HCT116 (cell line): ENCODE data around the gene UBL5.

ENCODE experiments used
- CEBPB ChIP-seq: IDR thresholded peaks from 2 replicates; pipeline ENCODE4 v1.6.1; 2012; ENCODE audit warnings: low read depth
- EGR1 ChIP-seq: IDR thresholded peaks from 2 replicates; pipeline ENCODE4 v1.6.1; 2012; ENCODE audit warnings: low read depth
- POLR2A ChIP-seq: IDR thresholded peaks from 2 replicates; pipeline ENCODE4 v1.7.0; 2011; ENCODE audit warnings: borderline replicate concordance; ENCODE audit not compliant: insufficient read depth, insufficient read length; ENCODE audit errors: extremely low read depth
- POLR2AphosphoS5 ChIP-seq: IDR thresholded peaks from 2 replicates; pipeline ENCODE4 v1.6.1; 2011; ENCODE audit warnings: mild to moderate bottlenecking, low read depth, low read length, moderate library complexity
- ZNF274 ChIP-seq: fragments of 200-500 bp; sonication (Bioruptor generic); IDR thresholded peaks from 2 replicates; pipeline ENCODE4 v1.6.1; 2014; ENCODE audit warnings: mild to moderate bottlenecking, low read depth, low read length, inconsistent platforms
- TF ChIP-seq, protein P1 (sequence below), 3 experiments: fragments of 200-600 bp in 1 of 3; sonication (generic) in 1 of 3; IDR thresholded peaks in 2 of 3; conservative IDR thresholded peaks in 1 of 3; 2 replicates each; pipeline ENCODE4 v1.5.1; 2012 to 2017; ENCODE audit warnings: low read depth in 2 of 3, low read length in 2 of 3, antibody characterized with exemption in 1 of 3, borderline replicate concordance in 1 of 3, control low read depth in 1 of 3, mild to moderate bottlenecking in 1 of 3, mixed read lengths in 1 of 3, mixed run types in 1 of 3, moderate library complexity in 1 of 3; ENCODE audit not compliant: insufficient read depth in 1 of 3

DNA sequence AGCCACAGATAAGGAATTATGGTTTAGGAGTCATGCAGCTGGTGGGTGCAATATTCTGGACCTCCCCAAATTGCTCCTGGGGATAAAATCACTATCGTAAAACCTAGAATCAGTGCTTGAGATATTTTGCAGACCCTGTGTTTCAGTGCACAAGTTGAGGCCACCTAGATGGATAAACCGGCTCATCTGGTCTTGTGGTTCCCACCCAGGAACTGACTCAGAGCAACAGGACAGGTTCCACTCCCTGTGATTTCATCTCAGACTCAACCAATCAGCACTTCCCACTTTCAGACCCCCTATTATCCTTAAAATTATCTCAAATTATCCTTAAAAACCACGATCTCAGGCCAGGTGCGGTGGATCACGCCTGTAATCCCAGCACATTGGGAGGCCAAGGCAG is 29.8 kb upstream of the UBL5 start:
- no peak for TF ChIP-seq POLR2AphosphoS5
- TF ChIP-seq, protein P1, sequence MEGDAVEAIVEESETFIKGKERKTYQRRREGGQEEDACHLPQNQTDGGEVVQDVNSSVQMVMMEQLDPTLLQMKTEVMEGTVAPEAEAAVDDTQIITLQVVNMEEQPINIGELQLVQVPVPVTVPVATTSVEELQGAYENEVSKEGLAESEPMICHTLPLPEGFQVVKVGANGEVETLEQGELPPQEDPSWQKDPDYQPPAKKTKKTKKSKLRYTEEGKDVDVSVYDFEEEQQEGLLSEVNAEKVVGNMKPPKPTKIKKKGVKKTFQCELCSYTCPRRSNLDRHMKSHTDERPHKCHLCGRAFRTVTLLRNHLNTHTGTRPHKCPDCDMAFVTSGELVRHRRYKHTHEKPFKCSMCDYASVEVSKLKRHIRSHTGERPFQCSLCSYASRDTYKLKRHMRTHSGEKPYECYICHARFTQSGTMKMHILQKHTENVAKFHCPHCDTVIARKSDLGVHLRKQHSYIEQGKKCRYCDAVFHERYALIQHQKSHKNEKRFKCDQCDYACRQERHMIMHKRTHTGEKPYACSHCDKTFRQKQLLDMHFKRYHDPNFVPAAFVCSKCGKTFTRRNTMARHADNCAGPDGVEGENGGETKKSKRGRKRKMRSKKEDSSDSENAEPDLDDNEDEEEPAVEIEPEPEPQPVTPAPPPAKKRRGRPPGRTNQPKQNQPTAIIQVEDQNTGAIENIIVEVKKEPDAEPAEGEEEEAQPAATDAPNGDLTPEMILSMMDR (IDR thresholded peaks at IDR 0.05 in 2 of 3, conservative IDR thresholded peaks at IDR 0.05 in 1 of 3; ENCODE audit: borderline replicate concordance in 1 of 3, insufficient read depth in 1 of 3, low read depth in 2 of 3, low read length in 2 of 3): no peak
- no peak for TF ChIP-seq POLR2A
- TF ChIP-seq CEBPB: no peak
- no peak for TF ChIP-seq ZNF274
- no peak for TF ChIP-seq EGR1
